Lung microvascular endothelial cell (primary cell): ENCODE results near the gene TNNC1. TPM values are rescaled to one million over a fixed set of nuclear protein-coding genes. Genes with fewer than 3 reads are reported as not detected.

Source experiments
- DNase-seq, 2 donors: peaks; one replicate each; pipeline versions ENCODE4 v3.0.0 to v3.0.0-alpha.2; 2010; ENCODE audit warnings: low read depth in 2 of 2
- total RNA-seq: library from RNA; depleted of rRNA; stranded (reverse); fragments of >200 nt; gene quantifications from 2 replicates; pipeline ENCODE4 v1.2.1, GENCODE V29; 2014

TNNC1 gene
- total RNA-seq, 1 donor from 2014 or later, result not detected

GRCh38 chr3:52432225-52432624 is 21.6 kb downstream of the TNNC1 start:
- no peak for DNase-seq

- DNase-seq, result peak in 1 of 2 donors; percentile 75
These were observed 22.2 kb downstream of the TNNC1 start for GRCh38 chr3:52431459-52432223.

- DNase-seq, result no peak
These were observed 23.4 kb downstream of the TNNC1 start for GRCh38 chr3:52430416-52430810.

- peak; percentile 96 to 97 for DNase-seq
These were observed 23.9 kb downstream of the TNNC1 start for GRCh38 chr3:52429779-52430415.

GRCh38 chr3:52429031-52429430 is 24.8 kb downstream of the TNNC1 start:
- no peak for DNase-seq

GRCh38 chr3:52428151-52429005 is 25.5 kb downstream of the TNNC1 start:
- DNase-seq, result peak; percentile 89 to 90

GRCh38 chr3:52423173-52423572 is 30.7 kb downstream of the TNNC1 start:
- no peak for DNase-seq

- no peak for DNase-seq
These were observed 31.2 kb downstream of the TNNC1 start for GRCh38 chr3:52422669-52423068.

- no peak for DNase-seq
These were observed 33.5 kb downstream of the TNNC1 start for GRCh38 chr3:52420388-52420787.

- no peak for DNase-seq
These were observed 38.0 kb downstream of the TNNC1 start for GRCh38 chr3:52415800-52416199.

- DNase-seq, result no peak
These were observed 45.4 kb downstream of the TNNC1 start for GRCh38 chr3:52408466-52408865.

- DNase-seq, result no peak
These were observed 46.1 kb downstream of the TNNC1 start for GRCh38 chr3:52407779-52408178.

GRCh38 chr3:52406791-52407510 is 46.9 kb downstream of the TNNC1 start:
- DNase-seq, result no peak

GRCh38 chr3:52406231-52406661 is 47.6 kb downstream of the TNNC1 start:
- DNase-seq, result no peak

- no peak for DNase-seq
These were observed 48.2 kb downstream of the TNNC1 start for GRCh38 chr3:52405601-52406110.

- no peak for DNase-seq
These were observed 48.8 kb downstream of the TNNC1 start for GRCh38 chr3:52405066-52405465.

- no peak for DNase-seq
These were observed 49.5 kb downstream of the TNNC1 start for GRCh38 chr3:52404391-52404790.

- no peak for DNase-seq
These were observed 49.9 kb downstream of the TNNC1 start for GRCh38 chr3:52403955-52404354.

GRCh38 chr3:52403271-52403841 is 50.5 kb downstream of the TNNC1 start:
- DNase-seq, result no peak

GRCh38 chr3:52402706-52403270 is 51.1 kb downstream of the TNNC1 start:
- no peak for DNase-seq

GRCh38 chr3:52402101-52402521 is 51.7 kb downstream of the TNNC1 start:
- no peak for DNase-seq
